Retinal pigment epithelial cell (primary cell): Measurements from ENCODE around the gene PRLR.

Source experiments
- DNase-seq: peaks from one replicate; pipeline ENCODE4 v3.0.0-alpha.2; 2010; ENCODE audit warnings: low read depth
- H3K4me3 ChIP-seq: 2 replicates; pipeline ENCODE4 v1.5.1; 2011; ENCODE audit warnings: mild to moderate bottlenecking, low read length, control low read depth, moderate library complexity
- TF ChIP-seq, protein P1 (sequence below): conservative IDR thresholded peaks from 2 replicates; pipeline ENCODE4 v1.5.1; 2011; ENCODE audit warnings: low read depth, low read length, control low read depth, inconsistent platforms

PRLR gene

DNA sequence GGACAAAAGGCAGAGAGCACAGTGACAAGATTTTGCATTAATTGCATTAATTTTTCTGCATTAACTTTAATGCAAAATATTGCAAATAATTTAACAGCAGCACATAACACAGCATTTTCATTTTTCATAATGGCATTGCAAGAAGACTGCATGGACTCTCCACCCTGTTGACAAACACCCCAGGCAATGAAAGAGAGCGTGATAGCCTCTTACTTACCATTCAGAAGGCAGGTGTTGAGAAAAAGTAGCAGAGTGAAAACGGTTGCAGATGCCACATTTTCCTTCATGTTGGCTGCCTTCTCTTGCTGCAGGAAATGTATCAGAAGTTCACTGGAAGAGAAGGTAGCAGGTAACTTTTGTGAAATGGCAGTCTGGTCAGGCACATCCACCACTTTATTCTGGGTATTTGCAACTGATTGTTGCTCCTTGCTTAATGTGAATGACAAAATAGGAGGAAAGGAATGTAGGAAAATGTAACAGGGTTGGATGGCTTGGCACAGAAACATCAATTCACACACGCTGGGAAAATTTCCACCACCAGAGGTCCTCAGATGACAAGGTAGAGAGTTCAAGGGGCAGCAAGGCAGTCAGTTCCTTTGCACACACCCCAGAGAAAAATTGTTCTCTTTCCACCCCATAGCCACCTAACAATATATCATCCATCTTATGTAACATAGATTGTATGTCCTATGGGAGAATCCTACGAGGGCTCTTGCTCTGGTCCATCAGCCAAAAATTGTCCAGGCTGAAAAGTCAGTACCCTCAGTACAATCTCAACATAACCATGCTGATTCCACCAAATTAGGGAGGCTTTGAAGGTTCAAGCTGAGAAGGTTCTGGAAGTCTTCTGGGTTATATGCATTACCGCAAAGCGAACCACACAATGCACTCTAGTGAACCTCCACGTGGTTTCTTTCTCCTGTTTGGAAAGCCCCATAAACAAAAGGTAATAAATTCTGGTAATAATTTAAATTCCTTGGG, 140.7 kb downstream of the PRLR start:
- peak; percentile 3 for DNase-seq
- H3K4me3 ChIP-seq, result no peak overlapping the region
- TF ChIP-seq, protein P1, sequence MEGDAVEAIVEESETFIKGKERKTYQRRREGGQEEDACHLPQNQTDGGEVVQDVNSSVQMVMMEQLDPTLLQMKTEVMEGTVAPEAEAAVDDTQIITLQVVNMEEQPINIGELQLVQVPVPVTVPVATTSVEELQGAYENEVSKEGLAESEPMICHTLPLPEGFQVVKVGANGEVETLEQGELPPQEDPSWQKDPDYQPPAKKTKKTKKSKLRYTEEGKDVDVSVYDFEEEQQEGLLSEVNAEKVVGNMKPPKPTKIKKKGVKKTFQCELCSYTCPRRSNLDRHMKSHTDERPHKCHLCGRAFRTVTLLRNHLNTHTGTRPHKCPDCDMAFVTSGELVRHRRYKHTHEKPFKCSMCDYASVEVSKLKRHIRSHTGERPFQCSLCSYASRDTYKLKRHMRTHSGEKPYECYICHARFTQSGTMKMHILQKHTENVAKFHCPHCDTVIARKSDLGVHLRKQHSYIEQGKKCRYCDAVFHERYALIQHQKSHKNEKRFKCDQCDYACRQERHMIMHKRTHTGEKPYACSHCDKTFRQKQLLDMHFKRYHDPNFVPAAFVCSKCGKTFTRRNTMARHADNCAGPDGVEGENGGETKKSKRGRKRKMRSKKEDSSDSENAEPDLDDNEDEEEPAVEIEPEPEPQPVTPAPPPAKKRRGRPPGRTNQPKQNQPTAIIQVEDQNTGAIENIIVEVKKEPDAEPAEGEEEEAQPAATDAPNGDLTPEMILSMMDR, result peak; percentile 85

DNA sequence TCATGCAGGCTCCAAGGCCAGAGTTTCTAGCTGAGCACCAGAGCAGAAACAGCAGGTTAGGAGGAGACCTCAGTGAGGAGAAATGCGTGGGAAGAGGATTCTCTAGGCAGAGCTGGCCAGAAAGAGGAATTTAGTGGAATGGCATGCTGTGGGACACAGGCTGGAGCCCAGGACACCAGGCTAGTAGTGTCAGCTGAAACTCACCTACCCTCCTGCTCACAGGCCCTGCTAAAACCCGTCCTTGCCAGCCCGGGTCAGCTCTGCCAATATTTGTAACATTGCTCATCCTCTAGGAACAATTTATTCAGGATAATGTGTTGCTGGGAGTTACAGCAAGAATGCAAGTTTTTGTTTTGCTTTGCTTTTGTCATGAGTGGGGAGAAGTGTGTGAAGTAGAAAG, 142.3 kb downstream of the PRLR start:
- no peak overlapping the region for H3K4me3 ChIP-seq
- TF ChIP-seq, protein P1, result no peak
- no peak for DNase-seq

DNA sequence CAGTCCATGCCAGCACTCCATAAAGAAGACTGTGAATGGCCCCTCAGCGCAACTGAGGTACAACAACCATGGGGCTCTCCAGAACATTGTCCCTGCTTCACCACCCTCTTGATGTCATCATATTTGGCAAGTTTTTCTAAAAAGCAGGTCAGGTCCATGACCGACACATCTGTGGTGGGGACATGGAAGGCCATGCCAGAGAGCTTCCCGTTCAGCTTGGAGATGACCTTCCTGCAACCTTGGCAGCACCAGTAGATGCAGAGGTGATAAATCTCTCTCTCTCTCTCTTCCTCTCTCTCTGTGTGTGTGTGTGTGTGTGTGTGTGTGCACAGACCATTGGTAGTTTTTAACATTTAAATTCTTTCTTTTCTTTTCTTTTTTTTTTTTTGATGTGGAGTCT, 147.1 kb downstream of the PRLR start:
- no peak overlapping the region for H3K4me3 ChIP-seq
- DNase-seq, result no peak
- TF ChIP-seq, protein P1, result no peak

DNA sequence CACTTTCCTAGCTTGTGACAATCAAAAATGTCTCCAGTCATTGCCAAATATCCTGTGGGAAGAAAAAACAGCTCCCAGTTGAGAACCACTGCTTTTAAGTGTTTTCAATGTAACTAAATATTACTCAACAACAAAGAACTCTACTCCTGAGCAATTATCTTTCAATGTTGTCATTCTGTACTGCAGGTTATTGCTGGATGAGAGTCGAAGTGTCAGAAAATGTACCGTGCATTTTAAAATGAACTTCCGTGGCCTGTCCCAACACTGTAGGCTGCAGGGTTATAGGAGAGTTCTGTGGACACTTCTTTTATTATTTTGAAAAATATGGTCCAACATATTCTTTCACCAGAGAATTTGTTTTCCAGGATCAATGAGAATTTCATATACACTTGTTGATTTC, 147.8 kb downstream of the PRLR start:
- TF ChIP-seq, protein P1, result no peak
- DNase-seq, result no peak
- H3K4me3 ChIP-seq, result no peak overlapping the region

DNA sequence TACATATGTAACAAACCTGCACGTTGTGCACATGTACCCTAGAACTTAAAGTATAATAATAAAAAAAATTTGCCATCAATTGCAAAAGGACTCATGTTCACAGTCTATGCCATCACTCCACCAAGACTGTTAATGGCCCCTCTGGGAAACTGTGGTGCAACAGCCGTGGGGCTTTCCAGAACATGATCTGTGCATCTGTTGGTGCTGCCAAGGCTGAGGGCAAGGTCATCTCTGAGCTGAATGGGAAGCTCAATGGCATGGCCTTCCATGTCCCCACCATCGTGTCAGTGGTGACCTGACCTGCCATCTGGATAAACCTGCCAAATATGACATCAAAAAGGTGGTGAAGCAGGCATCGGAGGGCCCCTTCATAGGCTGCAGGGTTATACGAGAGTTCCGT, 149.2 kb downstream of the PRLR start:
- no peak overlapping the region for H3K4me3 ChIP-seq
- DNase-seq, result no peak
- TF ChIP-seq, protein P1, result no peak

DNA sequence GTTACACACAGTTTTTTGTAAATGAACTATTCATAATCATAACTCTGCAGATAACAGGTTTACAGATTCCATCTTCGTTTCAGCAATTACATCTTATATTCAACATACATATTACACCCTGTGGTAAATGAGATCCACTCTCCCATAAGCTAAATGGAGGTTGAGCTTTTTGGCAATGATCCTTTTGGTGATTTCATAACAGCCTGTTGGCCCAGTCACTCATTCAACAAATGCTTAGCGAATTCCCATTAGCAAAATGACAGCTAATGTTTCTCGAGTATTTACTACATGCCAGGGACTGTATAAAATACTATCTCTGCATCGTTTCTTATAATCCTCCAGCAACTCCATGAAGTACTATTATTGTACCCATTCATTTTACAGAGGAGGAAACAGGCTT, 157.1 kb downstream of the PRLR start:
- TF ChIP-seq, protein P1, result no peak
- DNase-seq, result no peak
- H3K4me3 ChIP-seq, result no peak overlapping the region

DNA sequence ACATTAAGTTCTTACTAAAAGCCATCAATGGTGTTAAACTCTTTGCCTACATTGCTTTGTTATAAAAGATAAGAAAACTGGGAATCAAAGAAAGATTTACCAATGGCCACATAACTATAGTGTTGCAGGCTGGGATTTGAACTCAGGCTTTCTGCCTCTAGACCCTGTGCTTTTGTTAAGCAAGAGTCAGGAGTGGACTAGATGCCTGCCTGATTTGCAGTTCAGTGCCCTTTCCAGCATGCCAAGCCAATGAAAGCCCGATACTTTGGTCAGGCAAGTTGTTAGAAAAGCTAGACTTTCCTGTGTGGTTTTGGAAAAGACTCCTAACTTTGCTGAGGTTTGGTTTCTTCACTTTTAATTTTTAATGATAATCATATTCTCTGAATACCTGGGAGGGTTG, 161.1 kb downstream of the PRLR start:
- H3K4me3 ChIP-seq, result no peak overlapping the region
- DNase-seq, result no peak
- TF ChIP-seq, protein P1, result no peak
